HG02763 (cell line): ENCODE data around the gene ZNF862.
"Not testable (repeated sequence)": the region's sequence is repeated elsewhere in the genome, so short reads cannot be mapped to it uniquely, and the experiment has no call there.

Experiments used
- ATAC-seq: cut with Tn5 transposase; IDR thresholded peaks from one replicate; pipeline ENCODE4 v1.9.1; 2021; ENCODE audit warnings: mild to moderate bottlenecking, moderate library complexity; ENCODE audit not compliant: unreplicated experiment

Gene ZNF862

DNA sequence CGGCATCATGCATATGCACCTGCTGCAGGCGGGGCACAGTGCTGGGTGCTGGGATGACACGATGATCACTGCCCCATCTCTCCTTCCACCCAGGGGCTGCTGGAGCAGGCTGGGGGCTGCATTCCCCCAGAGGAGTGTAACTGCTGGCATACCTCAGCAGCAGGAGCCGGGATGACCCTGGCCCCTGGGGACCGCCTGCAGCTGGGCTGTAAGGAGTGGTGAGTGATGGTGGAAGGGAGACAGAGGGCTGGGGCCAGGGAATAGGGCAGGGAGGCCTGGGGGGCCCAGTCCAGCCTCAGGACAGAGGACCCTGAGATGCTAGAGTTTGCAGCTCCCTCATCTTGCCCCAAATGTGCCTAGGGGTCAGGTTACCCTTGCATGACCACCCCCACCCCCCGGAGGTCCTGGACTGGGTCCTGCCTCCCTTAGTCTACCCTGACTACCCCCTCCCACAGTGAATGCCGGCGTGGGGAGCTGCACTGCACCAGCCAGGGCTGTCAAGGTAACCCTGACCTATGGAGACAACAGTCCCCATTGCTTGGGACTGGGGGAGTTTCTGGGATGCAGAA, 14.5 kb upstream of the ZNF862 start:
- ATAC-seq, result no peak

GRCh38 chr7:149824301-149824741, 13.9 kb upstream of the ZNF862 start:
- no peak for ATAC-seq

- ATAC-seq, result no peak
Observed at GRCh38 chr7:149824748-149825566, 13.2 kb upstream of the ZNF862 start.

DNA sequence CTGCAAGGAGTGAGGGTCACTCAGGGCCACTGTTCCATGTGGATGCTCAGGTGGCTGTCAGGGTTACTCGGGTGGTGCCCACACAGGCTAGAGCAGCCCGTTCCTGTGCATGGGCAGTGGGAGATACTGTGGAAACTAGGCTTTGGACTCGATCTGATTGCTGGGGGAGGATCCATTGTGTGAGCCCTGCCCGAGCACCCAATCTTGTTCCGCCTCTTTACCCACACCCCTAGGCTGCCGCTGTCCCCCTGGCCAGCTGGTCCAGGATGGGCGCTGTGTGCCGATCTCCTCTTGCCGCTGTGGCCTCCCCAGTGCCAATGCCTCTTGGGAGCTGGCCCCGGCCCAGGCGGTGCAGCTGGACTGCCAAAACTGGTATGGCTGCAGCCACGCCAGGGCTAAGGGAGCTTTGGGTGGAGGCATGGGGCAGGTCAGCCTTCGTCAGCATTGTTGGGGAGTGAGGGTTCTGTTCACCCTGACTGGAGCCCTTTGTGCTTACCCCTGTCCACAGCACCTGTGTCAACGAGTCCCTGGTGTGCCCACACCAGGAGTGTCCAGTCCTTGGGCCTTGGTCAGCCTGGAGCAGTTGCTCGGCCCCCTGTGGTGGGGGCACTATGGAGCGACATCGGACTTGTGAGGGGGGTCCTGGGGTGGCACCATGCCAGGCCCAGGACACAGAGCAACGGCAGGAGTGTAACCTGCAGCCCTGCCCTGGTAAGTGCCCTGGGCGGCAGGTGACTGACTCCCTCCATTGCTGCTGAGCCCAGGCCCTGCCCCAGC, 12.4 kb upstream of the ZNF862 start:
- no peak for ATAC-seq

GRCh38 chr7:149826344-149827088, 11.7 kb upstream of the ZNF862 start:
- ATAC-seq, result no peak

- ATAC-seq, result no peak
Observed at GRCh38 chr7:149827089-149827981, 10.8 kb upstream of the ZNF862 start.

GRCh38 chr7:149828357-149829309, 9.5 kb upstream of the ZNF862 start:
- ATAC-seq, result no peak

DNA sequence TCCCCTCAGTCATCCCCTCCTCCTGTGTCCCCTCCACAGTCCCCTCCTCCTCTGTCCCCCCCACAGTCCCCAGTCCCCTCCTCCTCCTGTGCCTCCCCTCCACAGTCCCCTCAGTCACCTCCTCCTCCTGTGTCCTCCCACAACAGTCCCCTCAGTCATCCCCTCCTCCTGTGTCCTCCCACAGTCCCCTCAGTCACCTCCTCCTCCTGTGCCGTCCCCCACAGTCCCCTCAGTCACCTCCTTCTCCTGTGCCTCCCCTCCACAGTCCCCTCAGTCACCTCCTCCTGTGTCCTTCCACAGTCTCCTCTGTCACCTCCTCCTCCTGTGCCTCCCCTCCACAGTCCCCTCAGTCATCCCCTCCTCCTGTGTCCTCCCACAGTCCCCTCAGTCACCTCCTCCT, 7.6 kb upstream of the ZNF862 start:
- not testable (repeated sequence) for ATAC-seq

- no peak for ATAC-seq
Observed at GRCh38 chr7:149830997-149831740, 7.0 kb upstream of the ZNF862 start.

GRCh38 chr7:149831741-149832219, 6.4 kb upstream of the ZNF862 start:
- no peak for ATAC-seq

DNA sequence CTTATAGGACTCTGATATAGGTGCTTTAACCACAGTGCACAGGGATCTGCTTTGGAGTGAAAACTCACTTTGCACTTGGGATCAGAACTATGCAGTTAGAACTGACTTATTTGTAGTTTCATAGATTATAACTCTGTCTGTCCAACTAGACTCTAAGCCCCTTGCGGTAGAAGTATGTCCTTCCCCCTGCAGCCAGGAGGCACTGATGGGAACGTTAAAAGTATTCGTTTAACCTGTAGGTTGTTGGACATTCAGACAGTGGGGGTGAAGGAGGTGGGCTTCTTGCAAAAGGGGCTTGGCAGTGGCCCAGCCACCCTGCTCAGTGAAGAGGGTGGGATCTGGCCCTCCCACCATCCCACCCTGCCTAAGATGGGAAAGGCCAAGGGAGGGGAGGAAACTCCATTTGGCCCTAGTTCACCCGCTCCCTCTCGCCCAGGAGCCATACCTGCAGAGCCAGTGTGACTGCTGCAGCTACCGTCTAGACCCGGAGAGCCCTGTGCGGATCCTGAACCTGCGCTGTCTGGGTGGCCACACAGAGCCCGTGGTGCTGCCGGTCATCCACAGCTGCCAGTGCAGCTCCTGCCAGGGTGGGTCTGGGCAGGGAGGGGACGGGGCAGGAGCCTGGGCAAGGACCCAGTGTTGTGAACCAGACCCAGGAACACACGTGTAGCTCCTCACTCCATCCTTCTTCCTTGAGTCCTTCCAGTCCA, 5.7 kb upstream of the ZNF862 start:
- no peak for ATAC-seq

GRCh38 chr7:149833495-149834130, 4.6 kb upstream of the ZNF862 start:
- ATAC-seq, result no peak

DNA sequence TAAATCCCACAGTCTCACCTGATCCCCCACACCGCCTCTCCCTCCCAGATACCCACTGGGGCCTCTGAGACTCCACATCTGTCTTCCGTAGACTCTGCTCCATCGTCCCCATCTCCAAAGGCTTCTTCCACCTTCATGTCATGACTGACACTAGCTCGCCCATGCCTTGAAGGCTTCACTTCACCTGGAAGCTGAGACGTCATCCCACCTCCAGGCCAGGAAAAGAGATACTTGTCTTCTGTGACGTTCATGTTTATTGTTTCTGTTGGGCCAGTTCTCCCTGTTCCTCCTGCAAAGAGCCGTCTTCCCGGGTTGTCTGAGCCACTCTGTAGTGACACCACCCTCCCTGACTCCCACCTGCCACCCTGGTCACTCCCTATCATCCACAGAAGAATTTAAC, 3.6 kb upstream of the ZNF862 start:
- no peak for ATAC-seq

DNA sequence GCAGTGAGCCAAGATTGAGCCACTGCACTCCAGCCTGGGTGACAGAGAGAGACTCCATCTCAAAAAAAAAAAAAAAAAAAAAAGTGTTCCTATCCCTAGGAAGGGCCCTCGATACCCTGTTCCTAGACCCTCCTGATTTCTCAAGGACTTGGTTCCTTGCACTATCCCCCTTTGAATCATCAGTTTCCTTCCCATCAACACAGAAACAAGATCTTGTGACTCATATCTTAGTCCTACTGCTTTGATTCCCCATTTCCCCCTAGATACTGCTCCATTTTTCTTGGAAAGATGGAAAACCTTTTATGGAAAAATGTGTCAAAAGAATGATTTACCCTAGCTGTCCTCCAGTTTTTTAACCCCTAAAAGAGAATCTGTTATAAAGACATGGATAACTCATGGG, 1.7 kb upstream of the ZNF862 start:
- no peak for ATAC-seq

GRCh38 chr7:149837564-149838223, 481 bp upstream of the ZNF862 start:
- ATAC-seq, result no peak

DNA sequence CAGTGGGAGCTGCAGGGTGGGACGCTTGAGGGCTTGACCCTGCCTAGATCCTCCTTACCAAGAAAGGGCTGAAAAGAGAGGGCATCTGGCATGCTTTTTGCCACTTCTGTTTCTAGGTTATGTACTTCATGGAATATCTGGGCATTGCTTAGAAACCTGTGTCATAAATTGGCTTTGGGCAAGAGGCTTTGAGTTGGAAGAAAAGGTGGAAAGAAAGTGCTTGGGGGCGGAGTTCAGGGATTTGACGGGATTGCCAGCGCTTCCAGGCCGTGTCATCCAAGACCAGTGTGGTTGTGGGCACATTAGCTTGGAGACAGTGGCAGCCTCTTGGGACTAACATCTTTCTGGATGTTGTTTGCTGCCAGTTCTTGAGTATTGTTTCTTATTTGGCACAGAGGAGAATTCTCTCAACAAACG, 825 bp downstream of the ZNF862 start:
- ATAC-seq, result no peak
